DOHH2 (cell line): ENCODE results near the gene SLC10A3.

Experiments
- H3F3A ChIP-seq: fragments of 200-600 bp; sonication (generic), shearing (Covaris generic); 2 replicates; pipeline ENCODE4 v1.6.0; 2016; ENCODE audit warnings: antibody characterized with exemption, mild to moderate bottlenecking; ENCODE audit not compliant: control insufficient read depth, insufficient read depth
- H3K27ac ChIP-seq: fragments of 200-600 bp; sonication (generic); 2 replicates; pipeline ENCODE4 v1.5.1; 2014; ENCODE audit warnings: low read depth, mild to moderate bottlenecking, low read length, moderate library complexity
- H3K27me3 ChIP-seq: fragments of 200-600 bp; sonication (generic); 2 replicates; pipeline ENCODE4 v1.6.1; 2014; ENCODE audit warnings: mild to moderate bottlenecking, low read length, mixed read lengths; ENCODE audit not compliant: control insufficient read depth
- H3K36me3 ChIP-seq: fragments of 200-600 bp; sonication (generic); 2 replicates; pipeline ENCODE4 v1.6.1; 2014; ENCODE audit warnings: mild to moderate bottlenecking, low read length, moderate library complexity, mixed read lengths; ENCODE audit not compliant: control insufficient read depth
- H3K4me1 ChIP-seq: fragments of 200-600 bp; sonication (generic); 2 replicates; pipeline ENCODE4 v1.6.1; 2014; ENCODE audit warnings: mild to moderate bottlenecking, low read length, mixed read lengths; ENCODE audit not compliant: control insufficient read depth
- H3K4me2 ChIP-seq: fragments of 200-600 bp; sonication (generic); 2 replicates; pipeline ENCODE4 v1.6.0; 2014; ENCODE audit warnings: mild to moderate bottlenecking, low read length, moderate library complexity
- H3K4me3 ChIP-seq: fragments of 200-600 bp; sonication (generic); 2 replicates; pipeline ENCODE4 v1.5.1; 2014; ENCODE audit warnings: mild to moderate bottlenecking, low read length, mixed read lengths
- H3K79me2 ChIP-seq: fragments of 200-600 bp; sonication (generic); 2 replicates; pipeline ENCODE4 v1.6.1; 2014; ENCODE audit warnings: mild to moderate bottlenecking, low read length, mixed read lengths; ENCODE audit not compliant: control insufficient read depth
- H3K9me2 ChIP-seq: fragments of 200-600 bp; sonication (generic); replicated peaks from 2 replicates; pipeline ENCODE4 v1.6.1; 2014; ENCODE audit warnings: mild to moderate bottlenecking, low read length, mixed read lengths; ENCODE audit not compliant: control insufficient read depth
- H3K9me3 ChIP-seq: fragments of 200-600 bp; sonication (generic); 2 replicates; pipeline ENCODE4 v1.6.1; 2014; ENCODE audit warnings: antibody characterized with exemption, low read length, mixed read lengths; ENCODE audit not compliant: control insufficient read depth, insufficient read depth
- H4K20me1 ChIP-seq: fragments of 200-600 bp; sonication (generic); 2 replicates; pipeline ENCODE4 v1.6.0; 2014; ENCODE audit warnings: low read depth, mild to moderate bottlenecking, antibody characterized with exemption, low read length, moderate library complexity; ENCODE audit not compliant: control insufficient read depth, insufficient read depth
- CTCF ChIP-seq: fragments of 200-600 bp; sonication (generic); IDR thresholded peaks from one replicate; pipeline ENCODE4 v1.5.1; 2014; ENCODE audit warnings: antibody characterized with exemption, mild to moderate bottlenecking, low read depth, low read length; ENCODE audit not compliant: poor library complexity, severe bottlenecking
- EZH2phosphoT487 ChIP-seq: fragments of 200-600 bp; sonication (generic); IDR thresholded peaks from 2 replicates; pipeline ENCODE4 v1.6.1; 2017; ENCODE audit warnings: borderline replicate concordance, mild to moderate bottlenecking, antibody characterized with exemption, low read length, moderate library complexity, mixed read lengths

Gene SLC10A3

GRCh38 chrX:154494715-154495114, 4.3 kb upstream of the SLC10A3 start:
- Histone ChIP-seq H3K4me1 (peaks cover 57% of the 10 kb centered on the region), H3K9me3 (no peaks in the 10 kb centered on the region), H3K4me3 (no peak overlapping the region), H3K9me2 (no peaks in the 10 kb centered on the region), H4K20me1 (no peaks in the 10 kb centered on the region), H3F3A (peaks cover 15% of the 10 kb centered on the region), H3K79me2 (peaks cover 4% of the 10 kb centered on the region), H3K36me3 (peaks cover 2% of the 10 kb centered on the region; the same call in 1 of the 2 replicates), H3K4me2 (no peak overlapping the region), H3K27ac (no peak overlapping the region), H3K27me3 (no peaks in the 10 kb centered on the region)
- TF ChIP-seq CTCF (no peak), EZH2phosphoT487 (no peak)

GRCh38 chrX:154490021-154490413, 412 bp downstream of the SLC10A3 start:
- H3K27ac ChIP-seq, result peak overlapping the region; percentile 56
- TF ChIP-seq CTCF, result no peak
- TF ChIP-seq EZH2phosphoT487, result no peak

GRCh38 chrX:154489182-154489581, 1.2 kb downstream of the SLC10A3 start:
- H3K4me3 ChIP-seq, result peak overlapping the region; percentile 92

More at GRCh38 chrX:154490021-154490413, 412 bp downstream of the SLC10A3 start:
- Histone ChIP-seq H4K20me1 (no peaks in the 10 kb centered on the region), H3K4me3 (peak overlapping the region; percentile 92), H3K9me2 (no peaks in the 10 kb centered on the region), H3K4me1 (peaks cover 37% of the 10 kb centered on the region), H3F3A (no peaks in the 10 kb centered on the region), H3K27me3 (no peaks in the 10 kb centered on the region), H3K9me3 (no peaks in the 10 kb centered on the region), H3K4me2 (peak overlapping the region; percentile 90), H3K79me2 (peaks cover 46% of the 10 kb centered on the region), H3K36me3 (peaks cover 17% of the 10 kb centered on the region)

More at GRCh38 chrX:154489182-154489581, 1.2 kb downstream of the SLC10A3 start:
- TF ChIP-seq CTCF (no peak), EZH2phosphoT487 (no peak)
- Histone ChIP-seq H3K79me2 (peaks cover 54% of the 10 kb centered on the region), H3K9me2 (no peaks in the 10 kb centered on the region), H3K27ac (no peak overlapping the region), H3K9me3 (no peaks in the 10 kb centered on the region), H3F3A (no peaks in the 10 kb centered on the region), H3K27me3 (no peaks in the 10 kb centered on the region), H3K4me2 (peak overlapping the region; percentile 90), H4K20me1 (no peaks in the 10 kb centered on the region), H3K36me3 (peaks cover 26% of the 10 kb centered on the region), H3K4me1 (peaks cover 38% of the 10 kb centered on the region)
